ENCODE results near the gene BSN. TPM values are rescaled to one million over a fixed set of nuclear protein-coding genes. Genes with fewer than 3 reads are reported as not detected.

The BSN gene
- total RNA-seq, 1 donor from 2014 or later, result 0.85 TPM

- no peak for TF ChIP-seq CTCF (IDR thresholded peaks at IDR 0.05)
- no peaks in the 10 kb centered on the region for H3K27me3 ChIP-seq
- H3K36me3 ChIP-seq, result peaks cover 42 to 57% of the 10 kb centered on the region in 2 donors
- no peaks in the 10 kb centered on the region for H3K4me1 ChIP-seq
- DNase-seq (ENCODE audit: low spot score in 2 of 2), result no peak
- intact Hi-C loops (cut with DNase I), result no loop called here
- no peak overlapping the region for H3K4me3 ChIP-seq
- H3K27ac ChIP-seq, result no peak overlapping the region
- H3K9me3 ChIP-seq, result no peaks in the 10 kb centered on the region
Observed at GRCh38 chr3:49513494-49514124, 40.7 kb upstream of the BSN start.

DNA sequence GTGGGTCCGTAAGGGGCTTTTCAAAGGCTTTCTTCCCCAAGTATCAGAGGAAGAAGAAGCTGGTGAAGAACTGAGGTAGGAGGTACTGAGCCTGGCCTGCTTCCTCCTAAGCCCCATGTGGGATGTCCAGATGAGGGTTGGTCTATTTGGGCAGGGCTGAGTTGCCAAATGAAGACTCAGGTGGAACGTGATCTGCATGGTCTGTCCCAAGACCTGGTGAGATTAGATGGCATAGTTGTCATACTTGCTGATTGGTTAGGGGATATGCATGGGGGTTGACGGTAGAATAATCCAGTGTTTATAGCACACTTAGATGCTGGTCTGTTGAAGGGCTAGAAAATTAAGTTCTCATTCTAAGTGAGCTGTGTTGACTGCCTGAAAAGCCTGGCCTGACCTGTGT is 36.3 kb upstream of the BSN start:
- Histone ChIP-seq H3K36me3 (peaks cover 17 to 30% of the 10 kb centered on the region in 2 donors), H3K27ac (no peak overlapping the region), H3K4me3 (no peak overlapping the region), H3K27me3 (no peaks in the 10 kb centered on the region), H3K4me1 (peaks cover 0 to 4% of the 10 kb centered on the region in 2 donors), H3K9me3 (no peaks in the 10 kb centered on the region)
- intact Hi-C loops (cut with DNase I), result no loop called here
- DNase-seq (ENCODE audit: low spot score in 2 of 2), result no peak
- TF ChIP-seq CTCF (IDR thresholded peaks at IDR 0.05), result no peak

DNA sequence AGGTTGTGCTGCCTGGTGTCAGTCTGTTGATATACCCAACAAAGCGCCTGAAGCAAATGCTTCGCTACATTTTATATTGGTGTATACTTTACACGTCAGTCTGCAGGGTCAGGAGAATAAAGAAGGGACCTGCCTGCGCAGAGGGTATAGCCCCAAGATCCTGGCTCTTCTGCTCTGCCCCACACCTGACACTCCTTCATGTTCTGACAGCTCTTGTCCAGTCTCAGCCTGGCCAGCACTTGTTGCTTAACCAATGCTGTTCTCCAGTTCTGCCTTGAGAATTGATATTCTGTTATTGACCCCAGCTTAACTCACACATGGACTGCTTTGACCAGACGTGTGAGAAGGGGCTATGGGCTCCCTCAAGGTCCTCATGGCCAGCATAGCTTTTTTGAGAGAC is 35.8 kb upstream of the BSN start:
- Histone ChIP-seq H3K4me1 (peaks cover 0 to 4% of the 10 kb centered on the region in 2 donors), H3K27ac (no peak overlapping the region), H3K4me3 (no peak overlapping the region), H3K9me3 (no peaks in the 10 kb centered on the region), H3K36me3 (peaks cover 14 to 26% of the 10 kb centered on the region in 2 donors), H3K27me3 (no peaks in the 10 kb centered on the region)
- no peak for TF ChIP-seq CTCF (IDR thresholded peaks at IDR 0.05)
- intact Hi-C loops (cut with DNase I), result no loop called here
- no peak for DNase-seq (ENCODE audit: low spot score in 2 of 2)

DNA sequence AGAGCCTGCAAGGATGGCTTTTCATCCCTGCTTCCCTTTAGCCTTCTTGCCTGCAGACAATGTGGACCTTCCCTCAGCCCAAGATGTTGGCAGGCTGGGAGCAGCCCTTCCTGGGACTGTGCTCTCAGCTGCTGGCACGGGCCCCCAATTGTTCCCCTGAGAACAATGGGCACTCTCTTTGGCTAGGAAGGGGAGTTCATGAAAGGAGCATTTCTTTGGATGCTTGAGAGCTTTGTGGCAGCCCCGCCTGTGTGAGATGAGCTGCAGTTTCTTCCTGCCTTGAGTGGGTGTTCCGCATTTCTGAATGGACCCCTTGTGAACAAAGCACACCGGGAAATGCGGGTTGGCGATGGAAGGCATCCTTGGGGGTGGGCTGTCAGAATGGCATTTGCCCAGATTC is 35.0 kb upstream of the BSN start:
- no peak overlapping the region for H3K27ac ChIP-seq
- TF ChIP-seq CTCF (IDR thresholded peaks at IDR 0.05), result no peak
- no peaks in the 10 kb centered on the region for H3K9me3 ChIP-seq
- peaks cover 14 to 20% of the 10 kb centered on the region in 2 donors for H3K36me3 ChIP-seq
- intact Hi-C loops (cut with DNase I), result no loop called here
- peaks cover 0 to 4% of the 10 kb centered on the region in 2 donors for H3K4me1 ChIP-seq
- no peaks in the 10 kb centered on the region for H3K27me3 ChIP-seq
- no peak overlapping the region for H3K4me3 ChIP-seq
- no peak for DNase-seq (ENCODE audit: low spot score in 2 of 2)

GRCh38 chr3:49519916-49520385 is 34.3 kb upstream of the BSN start:
- Histone ChIP-seq H3K9me3 (no peaks in the 10 kb centered on the region), H3K27ac (no peak overlapping the region), H3K27me3 (no peaks in the 10 kb centered on the region), H3K4me3 (no peak overlapping the region), H3K36me3 (peaks cover 14 to 17% of the 10 kb centered on the region in 2 donors), H3K4me1 (peaks cover 0 to 4% of the 10 kb centered on the region in 2 donors)
- no peak for TF ChIP-seq CTCF (IDR thresholded peaks at IDR 0.05)
- no peak for DNase-seq (ENCODE audit: low spot score in 2 of 2)
- intact Hi-C loops (cut with DNase I), result no loop called here

Data from ascending aorta (tissue), 2 donors.